Activated T-helper 2 cell treated with anti-CD3 and anti-CD28 coated beads, Interferon-gamma antibody, Interleukin-2, Interleukin-4, amounts not matched to agents 10 μg/mL and 5 μg/mL and 100 μg/mL, durations not matched to agents 14 hours and 24 hours and 36 hours (primary cell): Measurements from ENCODE around the gene GALNT1. TPM values are rescaled to one million over a fixed set of nuclear protein-coding genes. Genes with fewer than 3 reads are reported as not detected.

ENCODE experiments used
- DNase-seq: peaks from one replicate; pipeline ENCODE4 v3.0.0; 2021; ENCODE audit warnings: low spot score
- H3K27ac Mint-ChIP-seq: one replicate; pipeline ENCODE4 v1.8.0; 2021; ENCODE audit warnings: mixed read lengths
- H3K27me3 Mint-ChIP-seq: one replicate; pipeline ENCODE4 v1.8.0; 2021; ENCODE audit warnings: low read depth, mixed read lengths
- H3K36me3 Mint-ChIP-seq: one replicate; pipeline ENCODE4 v1.8.0; 2021; ENCODE audit warnings: low read depth, mixed read lengths
- H3K4me1 Mint-ChIP-seq: one replicate; pipeline ENCODE4 v1.8.0; 2021; ENCODE audit warnings: low read depth, mixed read lengths
- H3K4me3 Mint-ChIP-seq: one replicate; pipeline ENCODE4 v1.8.0; 2021; ENCODE audit warnings: low read depth, mild to moderate bottlenecking, moderate library complexity, mixed read lengths
- H3K9me3 Mint-ChIP-seq: one replicate; pipeline ENCODE4 v1.8.0; 2021; ENCODE audit warnings: mixed read lengths
- intact Hi-C: fragments of 100-400 bp; cut with micrococcal nuclease; formaldehyde crosslinking; loops from one replicate; pipeline ENCODE4 v1.15.1; 2023
- total RNA-seq: library from RNA; stranded (reverse); gene quantifications from 2 replicates; pipeline ENCODE4 v1.2.3, GENCODE V29; 2022

Gene GALNT1
- total RNA-seq, 1 donor from 2014 or later = 39.8 TPM

DNA sequence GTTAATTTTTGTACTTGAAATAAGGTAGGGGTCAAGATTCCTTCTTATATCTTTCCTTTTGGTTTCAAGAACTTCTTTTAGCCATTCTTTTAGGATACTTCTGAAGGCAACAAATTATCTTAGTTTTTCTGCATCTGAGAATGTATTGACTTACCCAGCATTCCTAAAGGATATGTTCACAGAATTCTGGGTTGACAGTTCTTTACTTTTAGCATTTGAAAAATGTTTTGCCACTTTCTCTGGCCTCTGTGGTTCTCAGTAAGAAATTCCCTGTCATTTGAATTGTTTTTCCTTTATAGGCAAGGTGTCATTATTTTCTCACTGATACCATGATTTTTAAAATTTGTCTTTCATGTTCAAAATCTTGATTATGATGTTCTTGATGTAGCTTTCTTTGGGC, 162.4 kb downstream of the GALNT1 start:
- intact Hi-C loops = no loop called here
- Mint-ChIP-seq H3K4me1 (no peaks in the 10 kb centered on the region), H3K27ac (no peak overlapping the region), H3K4me3 (no peak overlapping the region), H3K36me3 (no peaks in the 10 kb centered on the region), H3K9me3 (peaks cover 11% of the 10 kb centered on the region), H3K27me3 (peaks cover 4% of the 10 kb centered on the region)
- no peak for DNase-seq

DNA sequence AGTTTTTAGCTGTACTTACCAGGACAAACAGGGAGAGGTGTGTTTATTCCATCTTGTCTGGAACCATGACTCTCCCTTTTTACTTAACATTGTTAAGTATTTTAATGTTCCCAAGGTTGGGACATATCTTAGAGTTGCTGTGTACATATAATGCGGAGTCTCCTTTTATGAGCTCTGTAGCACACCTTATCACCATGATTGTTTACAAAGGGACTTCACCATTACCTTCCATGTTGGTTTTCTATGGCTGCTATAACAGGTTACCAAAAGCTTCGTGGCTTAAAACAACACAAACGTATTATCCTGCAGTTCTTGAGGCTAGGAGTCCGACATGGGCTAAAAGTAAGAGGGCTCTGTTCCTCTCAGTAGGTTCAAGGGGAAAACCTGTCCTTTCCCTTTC, 164.3 kb downstream of the GALNT1 start:
- intact Hi-C loops = no loop called here
- H3K27me3 Mint-ChIP-seq = peaks cover under 1% of the 10 kb centered on the region
- peaks cover 11% of the 10 kb centered on the region for H3K9me3 Mint-ChIP-seq
- DNase-seq = no peak
- H3K4me3 Mint-ChIP-seq = no peak overlapping the region
- no peaks in the 10 kb centered on the region for H3K4me1 Mint-ChIP-seq
- H3K27ac Mint-ChIP-seq = no peak overlapping the region
- H3K36me3 Mint-ChIP-seq = no peaks in the 10 kb centered on the region

DNA sequence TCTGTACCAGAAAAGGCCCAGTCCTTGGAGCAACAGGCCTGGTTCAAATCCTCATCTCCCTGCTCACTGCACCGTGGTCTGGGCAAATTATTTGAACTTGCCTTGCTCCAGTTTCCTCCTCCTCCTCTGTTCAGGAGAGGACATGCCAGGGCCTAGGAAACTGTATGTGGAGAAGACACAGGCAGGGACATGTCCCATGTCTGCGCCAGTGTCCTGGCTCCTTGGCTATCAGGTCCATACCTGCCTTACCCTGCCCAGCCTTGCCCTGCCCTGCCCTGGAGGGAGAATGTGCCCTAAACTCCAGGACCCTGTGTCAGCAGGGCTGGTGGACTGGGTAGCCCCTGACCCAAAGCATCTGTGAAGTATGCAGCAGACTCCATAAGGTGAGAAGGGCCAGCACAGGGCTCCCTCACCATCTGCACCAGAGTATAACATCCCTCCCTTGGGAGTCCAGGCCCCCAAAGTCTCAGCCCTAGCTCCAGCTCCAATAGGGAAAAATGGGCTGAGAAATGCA, 165.3 kb downstream of the GALNT1 start:
- DNase-seq = no peak
- Mint-ChIP-seq H3K9me3 (peaks cover 11% of the 10 kb centered on the region), H3K4me1 (no peaks in the 10 kb centered on the region), H3K27me3 (no peaks in the 10 kb centered on the region), H3K36me3 (no peaks in the 10 kb centered on the region), H3K27ac (no peak overlapping the region), H3K4me3 (no peak overlapping the region)
- intact Hi-C loops = no loop called here

DNA sequence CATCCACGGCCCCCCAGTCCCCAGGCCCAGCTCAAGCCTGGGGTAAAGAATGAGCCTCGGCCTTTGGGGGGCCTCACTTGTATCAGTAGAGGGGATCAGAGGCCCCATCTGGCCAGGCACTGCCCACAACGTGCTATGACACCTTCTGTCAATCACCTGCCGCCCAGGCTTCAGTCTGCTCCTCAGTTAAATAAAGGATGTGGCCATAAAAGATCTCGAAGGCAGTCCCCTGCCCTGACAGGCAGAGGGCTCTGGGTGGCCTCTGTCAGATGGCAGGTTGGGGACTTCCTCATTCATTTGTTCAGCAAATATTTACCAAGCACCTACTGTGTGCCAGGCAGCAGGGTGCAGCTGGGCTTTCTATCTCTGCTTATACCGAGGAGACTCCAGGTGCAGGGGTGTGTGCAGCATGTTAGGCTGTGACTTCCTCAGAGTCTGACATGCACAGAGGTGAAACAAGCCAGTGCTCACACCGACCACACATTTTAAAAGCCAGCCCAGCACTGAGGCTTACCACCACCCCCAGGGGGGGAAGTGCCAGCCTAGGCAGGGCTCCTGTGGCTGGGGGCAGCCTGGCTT, 166.4 kb downstream of the GALNT1 start:
- Mint-ChIP-seq H3K4me3 (no peak overlapping the region), H3K36me3 (no peaks in the 10 kb centered on the region)

DNA sequence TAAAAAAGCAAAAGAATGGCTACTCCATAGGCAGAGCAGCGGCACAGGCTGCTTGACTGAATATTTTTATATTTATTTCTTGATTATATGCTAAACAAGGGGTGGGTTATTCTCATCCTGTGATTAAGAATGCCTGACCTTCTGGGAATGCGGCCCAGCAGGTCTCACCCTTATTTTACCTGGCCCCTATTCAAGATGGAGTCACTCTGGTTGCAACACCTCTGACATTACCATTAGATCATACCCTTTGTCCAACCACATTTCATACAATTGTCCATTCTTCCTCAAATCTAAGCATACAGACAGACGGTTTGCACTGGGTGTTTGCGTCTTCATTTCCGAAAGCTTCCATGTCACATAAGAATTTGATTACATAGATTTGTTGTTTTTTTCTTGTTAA, 168.2 kb downstream of the GALNT1 start:
- no peak overlapping the region for H3K4me3 Mint-ChIP-seq
- H3K9me3 Mint-ChIP-seq = peaks cover 8% of the 10 kb centered on the region
- no peaks in the 10 kb centered on the region for H3K4me1 Mint-ChIP-seq
- no peak for DNase-seq
- intact Hi-C loops = no loop called here
- no peaks in the 10 kb centered on the region for H3K27me3 Mint-ChIP-seq
- no peaks in the 10 kb centered on the region for H3K36me3 Mint-ChIP-seq
- no peak overlapping the region for H3K27ac Mint-ChIP-seq

More for the DNA sequence above, 166.4 kb downstream of the GALNT1 start:
- Mint-ChIP-seq H3K4me1 (no peaks in the 10 kb centered on the region), H3K9me3 (peaks cover 11% of the 10 kb centered on the region), H3K27ac (no peak overlapping the region), H3K27me3 (no peaks in the 10 kb centered on the region)
- DNase-seq = no peak
- intact Hi-C loops = no loop called here

DNA sequence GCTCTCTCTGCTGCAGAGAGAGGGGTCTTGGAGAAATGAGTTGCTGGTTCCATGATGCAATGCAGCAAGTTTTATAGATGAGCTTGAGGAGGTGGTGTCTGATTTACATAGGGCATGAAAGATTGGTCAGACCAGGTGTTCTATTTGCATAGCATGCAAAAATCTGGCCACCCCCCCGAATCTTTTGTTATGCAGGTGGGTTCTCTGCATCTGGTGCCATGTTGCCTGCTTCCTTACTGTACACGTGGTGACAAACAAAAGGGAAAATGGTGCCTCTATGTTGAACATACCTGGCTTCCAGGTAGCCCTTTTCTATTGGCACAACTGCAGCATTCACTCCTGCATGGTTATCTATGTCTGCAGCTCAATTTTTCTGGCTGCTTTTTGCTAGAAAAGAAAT, 169.4 kb downstream of the GALNT1 start:
- Mint-ChIP-seq H3K27me3 (no peaks in the 10 kb centered on the region), H3K4me1 (no peaks in the 10 kb centered on the region), H3K36me3 (no peaks in the 10 kb centered on the region), H3K27ac (no peak overlapping the region), H3K4me3 (no peak overlapping the region), H3K9me3 (no peaks in the 10 kb centered on the region)
- no peak for DNase-seq
- intact Hi-C loops = no loop called here

DNA sequence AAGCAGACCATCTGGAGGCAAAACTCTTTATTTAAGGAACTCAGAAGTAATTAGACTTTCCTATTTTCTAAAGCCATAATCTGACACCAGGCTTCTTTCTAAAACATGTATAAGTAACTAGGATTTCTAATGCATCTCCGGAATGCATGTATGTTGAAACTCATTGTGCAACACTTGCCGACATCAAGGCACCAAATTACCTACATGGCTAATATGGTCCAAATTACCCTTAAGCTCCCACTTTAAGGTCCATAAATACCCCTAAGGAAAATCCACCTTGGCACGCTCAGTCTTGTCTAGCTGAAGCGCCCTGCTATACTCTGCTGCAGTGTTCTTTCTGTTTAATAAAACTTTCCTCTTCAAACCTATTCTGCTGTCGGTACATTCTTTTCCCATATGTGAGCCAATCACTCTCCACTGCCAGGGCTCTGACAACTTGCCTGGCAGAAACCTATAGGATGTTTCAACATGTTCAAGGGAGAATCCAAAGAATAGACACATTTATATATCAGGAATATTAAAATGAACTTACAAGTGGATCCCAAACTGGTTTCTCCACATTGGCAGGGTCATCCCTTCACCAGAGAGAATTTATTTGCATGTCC, 171.9 kb downstream of the GALNT1 start:
- Mint-ChIP-seq H3K4me3 (no peak overlapping the region), H3K36me3 (no peaks in the 10 kb centered on the region), H3K4me1 (no peaks in the 10 kb centered on the region), H3K9me3 (no peaks in the 10 kb centered on the region), H3K27me3 (peaks cover 6% of the 10 kb centered on the region), H3K27ac (no peak overlapping the region)
- intact Hi-C loops = no loop called here
- DNase-seq = no peak

DNA sequence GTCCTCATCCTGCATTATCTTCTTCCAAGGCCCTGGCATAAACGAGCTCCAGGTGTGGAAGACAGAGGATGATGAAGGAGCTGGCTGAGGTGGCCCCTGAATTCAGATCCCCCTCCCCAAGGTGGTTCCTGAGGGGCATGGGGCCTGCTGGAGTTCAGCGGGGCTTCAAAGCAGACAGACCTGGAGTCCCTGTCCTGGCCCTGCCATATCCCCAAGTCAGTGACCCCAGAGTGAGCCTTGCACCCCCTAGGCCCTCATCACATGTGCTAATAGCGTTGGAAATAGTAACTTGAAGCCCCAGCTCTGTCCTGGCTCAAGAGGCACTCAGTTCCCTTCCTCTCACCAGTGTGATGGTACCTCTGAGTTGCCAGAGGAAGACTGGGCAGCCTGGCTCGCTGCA, 172.9 kb downstream of the GALNT1 start:
- Mint-ChIP-seq H3K36me3 (no peaks in the 10 kb centered on the region), H3K4me1 (no peaks in the 10 kb centered on the region), H3K27ac (no peak overlapping the region), H3K27me3 (peaks cover 12% of the 10 kb centered on the region), H3K4me3 (no peak overlapping the region), H3K9me3 (no peaks in the 10 kb centered on the region)
- intact Hi-C loops = no loop called here
- no peak for DNase-seq

DNA sequence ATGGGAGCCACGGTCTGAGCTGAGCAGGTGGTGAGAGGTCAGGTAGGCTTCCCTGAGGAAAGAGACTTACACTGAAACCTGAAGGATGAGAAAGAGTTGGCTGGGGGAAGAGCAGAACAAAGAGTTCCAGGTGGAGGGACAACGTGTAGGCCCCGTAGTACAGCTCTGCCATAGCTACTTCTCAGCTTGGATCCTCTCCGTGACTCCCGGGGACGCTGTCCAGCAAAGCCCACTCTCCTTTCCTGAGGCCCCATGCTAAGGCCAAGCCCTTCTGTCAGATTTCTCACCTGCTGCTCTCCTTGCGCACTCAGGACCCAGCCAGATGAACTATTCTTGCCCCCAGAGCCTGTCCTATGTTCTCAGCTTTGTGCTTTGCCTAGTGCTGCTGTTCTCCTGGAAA, 173.8 kb downstream of the GALNT1 start:
- intact Hi-C loops = no loop called here
- no peaks in the 10 kb centered on the region for H3K4me1 Mint-ChIP-seq
- H3K27ac Mint-ChIP-seq = no peak overlapping the region
- H3K36me3 Mint-ChIP-seq = no peaks in the 10 kb centered on the region
- peaks cover 12% of the 10 kb centered on the region for H3K27me3 Mint-ChIP-seq
- H3K9me3 Mint-ChIP-seq = no peaks in the 10 kb centered on the region
- no peak overlapping the region for H3K4me3 Mint-ChIP-seq
- DNase-seq = no peak

DNA sequence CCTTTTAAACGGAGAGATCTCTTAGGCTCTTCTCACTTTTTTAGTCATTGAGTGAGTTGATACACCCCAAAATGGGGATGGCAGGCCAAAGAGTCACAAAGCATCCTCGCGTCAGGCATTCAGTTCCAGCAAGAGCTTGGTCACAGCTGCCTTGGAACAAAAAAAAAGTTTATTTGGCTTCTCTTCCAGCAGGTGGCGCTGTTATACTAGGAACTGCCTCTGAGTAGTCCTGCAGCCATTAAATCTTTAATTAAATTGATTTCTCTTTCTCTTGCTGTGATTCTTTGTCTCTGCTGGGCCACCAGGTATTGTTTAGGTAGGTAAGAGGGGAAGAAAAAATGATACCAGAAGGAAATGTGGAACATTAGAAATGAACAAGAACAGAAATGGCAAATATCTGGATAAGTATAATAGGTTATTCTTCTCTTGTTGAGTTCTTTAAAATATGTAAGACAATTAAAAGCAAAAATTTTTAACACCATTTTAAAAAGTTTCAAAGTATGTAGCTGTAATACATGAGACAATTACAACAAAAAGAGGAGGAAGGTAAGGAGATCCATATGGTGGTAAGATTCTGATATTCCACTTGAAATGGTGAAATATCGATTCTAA, 175.1 kb downstream of the GALNT1 start:
- H3K36me3 Mint-ChIP-seq = no peaks in the 10 kb centered on the region
- H3K9me3 Mint-ChIP-seq = no peaks in the 10 kb centered on the region
- intact Hi-C loops = loop anchor here (1.0 kb wide), 2 partner anchors 194 to 528 kb away; no protein-coding TSS in a partner anchor
- no peak overlapping the region for H3K4me3 Mint-ChIP-seq
- peaks cover 14% of the 10 kb centered on the region for H3K27me3 Mint-ChIP-seq
- H3K4me1 Mint-ChIP-seq = no peaks in the 10 kb centered on the region
- no peak overlapping the region for H3K27ac Mint-ChIP-seq
- peak; percentile 25 for DNase-seq

Other genes starting within 250 kb of the GALNT1 start
- gene ZNF24, start 237.3 kb upstream of the GALNT1 start, total RNA-seq = 46.0 and 51.5 TPM in 2 replicates
- gene ZNF396, start 204.4 kb upstream of the GALNT1 start, total RNA-seq = 0.25 and 0.32 TPM in 2 replicates
- 34.9 and 35.9 TPM in 2 replicates for gene INO80C, start 83.8 kb upstream of the GALNT1 start, total RNA-seq